Measurements from ENCODE around the gene AFF1.

- TF ChIP-seq POLR2A (IDR thresholded peaks at IDR 0.05; ENCODE audit: low read length): no peak
- no peak for TF ChIP-seq GATA1 (IDR thresholded peaks at IDR 0.05; ENCODE audit: low read depth, low read length)
Measured at GRCh38 chr4:87057835-87058355, 123.1 kb downstream of the AFF1 start.

All from erythroblast (primary cell).